Activated naive CD4-positive, alpha-beta T cell treated with anti-CD3 and anti-CD28 coated beads for 36 hours (primary cell): ENCODE results near the gene AP1M2. TPM values are rescaled to one million over a fixed set of nuclear protein-coding genes. Genes with fewer than 3 reads are reported as not detected.
"Not testable (repeated sequence)": the region's sequence is repeated elsewhere in the genome, so short reads cannot be mapped to it uniquely, and the experiment has no call there.

Experiments used
- CTCF ChIA-PET: fragments of 350-600 bp; sonication (Branson Sonifier 250); formaldehyde crosslinking; loops from one replicate; lab custom pipeline; 2021; ENCODE audit warnings: antibody characterized with exemption; lab: Charles Lee
- DNase-seq: peaks from one replicate; pipeline ENCODE4 v3.0.0-alpha.2; 2020
- H3K27ac Mint-ChIP-seq: one replicate; pipeline ENCODE4 v1.8.0; 2021; ENCODE audit warnings: mild to moderate bottlenecking, mixed read lengths
- H3K27me3 Mint-ChIP-seq: one replicate; pipeline ENCODE4 v1.8.0; 2021; ENCODE audit warnings: low read depth, mixed read lengths
- H3K36me3 Mint-ChIP-seq: one replicate; pipeline ENCODE4 v1.8.0; 2021; ENCODE audit warnings: low read depth, mixed read lengths
- H3K4me1 Mint-ChIP-seq: one replicate; pipeline ENCODE4 v1.8.0; 2021; ENCODE audit warnings: low read depth, mixed read lengths
- H3K4me3 Mint-ChIP-seq: one replicate; pipeline ENCODE4 v1.8.0; 2021; ENCODE audit warnings: mild to moderate bottlenecking, moderate library complexity, mixed read lengths
- H3K9me3 Mint-ChIP-seq: one replicate; pipeline ENCODE4 v1.8.0; 2021; ENCODE audit warnings: mixed read lengths
- intact Hi-C: fragments of 100-400 bp; cut with micrococcal nuclease; formaldehyde crosslinking; loops from one replicate; pipeline ENCODE4 v1.15.1; 2023
- total RNA-seq, 2 experiments: library from RNA; stranded (reverse); gene quantifications; one replicate each; pipeline ENCODE4 v1.2.3, GENCODE V29; 2021

The AP1M2 gene
- total RNA-seq, 2 experiments from 2014 or later: not detected

DNA sequence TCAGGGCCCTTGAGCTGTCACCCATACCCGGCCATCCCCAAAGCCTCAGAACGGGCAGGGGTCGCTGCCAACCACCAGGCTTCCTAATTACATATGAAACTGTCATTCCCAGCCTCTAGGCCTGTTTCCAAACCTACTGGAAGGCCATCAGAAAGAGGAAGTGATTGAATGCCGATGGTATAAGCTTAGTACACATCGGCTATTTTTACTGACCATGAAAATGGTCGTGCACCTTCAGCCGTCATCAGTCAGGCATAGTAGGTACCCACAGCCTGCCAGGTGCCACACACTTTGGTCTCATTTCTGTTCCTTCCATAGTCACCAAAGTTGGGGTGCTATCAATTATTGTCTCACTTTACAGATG, 31.5 kb downstream of the AP1M2 start:
- Mint-ChIP-seq H3K27me3 (no peaks in the 10 kb centered on the region), H3K9me3 (no peaks in the 10 kb centered on the region), H3K36me3 (peaks cover 55% of the 10 kb centered on the region), H3K27ac (peak overlapping the region; percentile 75), H3K4me3 (no peak overlapping the region), H3K4me1 (peaks cover 54% of the 10 kb centered on the region)
- CTCF ChIA-PET: interaction anchor here (1.2 to 1.8 kb wide), 2 partner anchors 14 to 144 kb away, joined by 4 to 5 read pairs; no protein-coding TSS in a partner anchor
- no peak for DNase-seq
- intact Hi-C loops: loop anchor here (1.0 kb wide), 1 partner anchor 10 kb away; no protein-coding TSS in a partner anchor

DNA sequence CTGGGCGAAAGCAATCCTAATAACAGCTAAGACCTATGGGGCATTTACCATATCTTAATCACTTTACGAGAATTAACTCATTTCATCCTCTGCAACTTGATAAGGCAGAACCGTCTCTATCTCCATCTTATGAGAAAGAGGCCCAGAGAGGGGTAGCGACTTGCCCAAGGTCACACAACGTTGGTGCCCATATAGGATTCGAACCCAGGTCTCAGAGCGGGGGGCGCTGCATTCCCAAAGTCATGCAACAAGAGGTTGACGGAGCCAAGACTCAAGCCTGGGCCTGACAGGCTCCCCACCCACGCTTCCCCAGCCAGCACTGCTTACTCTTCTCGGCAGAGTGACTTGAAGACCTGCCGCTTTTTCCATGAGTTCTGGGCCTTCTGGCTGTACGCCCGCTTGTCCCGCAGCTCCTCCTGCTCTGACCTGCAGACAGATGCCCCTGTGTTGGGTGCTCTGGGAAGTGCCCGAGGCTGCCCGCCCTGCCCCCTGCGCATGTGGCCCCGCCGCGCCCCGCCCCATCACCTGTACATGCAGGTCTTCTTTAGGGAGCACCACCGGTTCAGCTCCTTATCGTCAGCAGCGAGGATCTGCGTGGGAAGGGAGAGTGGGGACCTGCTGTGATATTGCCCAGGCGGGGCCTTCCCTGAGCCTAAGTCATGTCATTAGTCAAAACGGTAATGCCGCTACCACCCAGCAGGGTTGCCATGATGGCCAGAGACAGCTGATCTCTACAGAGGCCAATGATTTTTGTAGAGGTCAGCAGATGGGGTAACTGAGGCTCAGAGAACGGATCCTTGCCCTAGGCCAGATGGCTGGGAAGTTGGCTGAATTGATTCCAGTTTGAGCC, 32.1 kb downstream of the AP1M2 start:
- no peak overlapping the region for H3K4me3 Mint-ChIP-seq
- intact Hi-C loops: loop anchor here (1.0 to 5.0 kb wide), 2 partner anchors 10 to 48 kb away; no protein-coding TSS in a partner anchor

GRCh38 chr19:10553943-10554381, 33.1 kb downstream of the AP1M2 start:
- H3K27me3 Mint-ChIP-seq: no peaks in the 10 kb centered on the region
- CTCF ChIA-PET: interaction anchor here (2.6 to 2.7 kb wide), 2 partner anchors 13 to 27 kb away, joined by 9 read pairs; partner anchors contain the start of gene KRI1
- no peaks in the 10 kb centered on the region for H3K9me3 Mint-ChIP-seq
- intact Hi-C loops: loop anchor here (5.0 kb wide), 1 partner anchor 47 kb away; no protein-coding TSS in a partner anchor
- DNase-seq: peak; percentile 57
- H3K4me3 Mint-ChIP-seq: peak overlapping the region; percentile 45
- H3K27ac Mint-ChIP-seq: peak overlapping the region; percentile 96
- peaks cover 42% of the 10 kb centered on the region for H3K36me3 Mint-ChIP-seq
- peaks cover 51% of the 10 kb centered on the region for H3K4me1 Mint-ChIP-seq

More for the DNA sequence above, 32.1 kb downstream of the AP1M2 start:
- CTCF ChIA-PET: interaction anchor here (0.6 to 1.8 kb wide), 3 partner anchors 14 to 145 kb away, joined by 3 to 5 read pairs (median 4); no protein-coding TSS in a partner anchor
- peaks cover 49% of the 10 kb centered on the region for H3K36me3 Mint-ChIP-seq
- peak overlapping the region; percentile 96 for H3K27ac Mint-ChIP-seq
- H3K4me1 Mint-ChIP-seq: peaks cover 54% of the 10 kb centered on the region
- no peaks in the 10 kb centered on the region for H3K27me3 Mint-ChIP-seq
- DNase-seq: peak; percentile 34
- no peaks in the 10 kb centered on the region for H3K9me3 Mint-ChIP-seq

DNA sequence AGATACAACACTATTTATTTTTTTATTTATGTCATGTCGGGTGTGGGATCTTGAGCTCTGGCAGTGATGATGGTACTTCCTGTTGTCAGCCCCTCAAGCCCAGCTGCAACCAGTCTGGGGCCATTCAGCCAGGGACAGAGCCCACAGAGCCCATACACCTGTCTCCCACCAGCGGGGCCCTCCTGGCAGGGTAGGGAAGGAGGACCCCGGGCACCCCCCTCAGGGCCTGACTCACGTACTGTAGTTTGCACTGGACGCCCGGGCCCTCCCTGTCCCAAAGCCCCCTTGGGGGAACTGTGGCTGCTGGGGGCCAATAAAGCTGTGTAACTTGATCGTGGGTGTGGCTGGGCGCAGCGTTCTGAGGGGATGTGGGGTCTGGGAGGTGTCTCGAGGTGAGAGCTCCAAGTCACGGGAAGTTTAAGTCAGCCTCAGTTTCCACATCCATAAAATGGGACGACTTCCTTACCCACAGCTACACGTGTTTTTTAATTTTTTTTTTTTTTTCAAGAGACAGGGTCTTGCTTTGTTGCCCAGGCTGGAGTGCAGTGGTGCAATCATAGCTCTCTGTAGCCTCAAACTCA, 33.9 kb downstream of the AP1M2 start:
- CTCF ChIA-PET: interaction anchor here (0.8 to 2.7 kb wide), 7 partner anchors 8 to 136 kb away, joined by 3 to 9 read pairs (median 4); partner anchors contain the start of gene KRI1
- no peak for DNase-seq
- H3K9me3 Mint-ChIP-seq: no peaks in the 10 kb centered on the region
- H3K4me1 Mint-ChIP-seq: peaks cover 49% of the 10 kb centered on the region
- H3K27ac Mint-ChIP-seq: peak overlapping the region; percentile 96
- H3K27me3 Mint-ChIP-seq: no peaks in the 10 kb centered on the region
- H3K36me3 Mint-ChIP-seq: peaks cover 38% of the 10 kb centered on the region
- no peak overlapping the region for H3K4me3 Mint-ChIP-seq
- intact Hi-C loops: loop anchor here (5.0 kb wide), 1 partner anchor 46 kb away; no protein-coding TSS in a partner anchor

GRCh38 chr19:10552510-10553053, 34.5 kb downstream of the AP1M2 start:
- Mint-ChIP-seq H3K36me3 (peaks cover 36% of the 10 kb centered on the region), H3K4me1 (peaks cover 45% of the 10 kb centered on the region), H3K9me3 (no peaks in the 10 kb centered on the region), H3K4me3 (no peak overlapping the region), H3K27me3 (no peaks in the 10 kb centered on the region), H3K27ac (peak overlapping the region; percentile 96)
- CTCF ChIA-PET: interaction anchor here (0.6 to 2.7 kb wide), 8 partner anchors 9 to 135 kb away, joined by 3 to 9 read pairs (median 5); partner anchors contain the start of gene KRI1
- intact Hi-C loops: loop anchor here (5.0 kb wide), 1 partner anchor 45 kb away; no protein-coding TSS in a partner anchor
- DNase-seq: peak; percentile 54

GRCh38 chr19:10551698-10552301, 35.3 kb downstream of the AP1M2 start:
- intact Hi-C loops: loop anchor here (5.0 kb wide), 1 partner anchor 44 kb away; no protein-coding TSS in a partner anchor
- Mint-ChIP-seq H3K9me3 (no peaks in the 10 kb centered on the region), H3K4me3 (no peak overlapping the region), H3K27ac (peak overlapping the region; percentile 46), H3K27me3 (no peaks in the 10 kb centered on the region), H3K36me3 (peaks cover 37% of the 10 kb centered on the region), H3K4me1 (peaks cover 45% of the 10 kb centered on the region)
- CTCF ChIA-PET: interaction anchor here (0.6 to 2.7 kb wide), 13 partner anchors 9 to 135 kb away, joined by 3 to 9 read pairs (median 4); partner anchors contain the start of gene KRI1
- peak; percentile 77 for DNase-seq

GRCh38 chr19:10551006-10551405, 36.1 kb downstream of the AP1M2 start:
- intact Hi-C loops: loop anchor here (5.0 kb wide), 1 partner anchor 44 kb away; no protein-coding TSS in a partner anchor
- H3K36me3 Mint-ChIP-seq: peaks cover 35% of the 10 kb centered on the region
- not testable (repeated sequence) for H3K27me3 Mint-ChIP-seq, H3K9me3 Mint-ChIP-seq, H3K4me3 Mint-ChIP-seq, DNase-seq
- H3K4me1 Mint-ChIP-seq: peaks cover 44% of the 10 kb centered on the region
- CTCF ChIA-PET: interaction anchor here (0.6 to 2.7 kb wide), 9 partner anchors 9 to 135 kb away, joined by 3 to 9 read pairs (median 3); no protein-coding TSS in a partner anchor
- peak overlapping the region; percentile 69 for H3K27ac Mint-ChIP-seq

DNA sequence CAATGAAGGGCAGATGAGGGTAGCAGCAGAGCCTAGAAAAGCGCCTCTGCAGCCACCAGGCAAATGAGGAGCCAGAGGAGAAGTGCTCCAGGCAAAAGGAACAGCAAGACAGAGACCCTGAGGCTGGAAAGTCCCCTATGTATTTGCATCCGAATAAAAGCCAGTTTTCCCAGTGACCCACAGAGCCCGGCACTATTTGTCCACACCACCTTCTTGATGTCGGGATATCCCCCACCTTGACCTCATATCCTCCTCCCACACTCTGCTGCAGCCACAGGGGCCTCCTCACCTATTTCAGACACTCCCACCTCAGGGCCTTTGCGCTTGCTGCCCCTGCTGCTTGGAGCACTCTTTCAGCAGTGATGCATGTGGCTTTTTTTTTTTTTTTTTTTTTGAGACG, 36.8 kb downstream of the AP1M2 start:
- no peak overlapping the region for H3K27ac Mint-ChIP-seq
- no peak overlapping the region for H3K4me3 Mint-ChIP-seq
- no peaks in the 10 kb centered on the region for H3K27me3 Mint-ChIP-seq
- DNase-seq: no peak
- H3K36me3 Mint-ChIP-seq: peaks cover 32% of the 10 kb centered on the region
- no peaks in the 10 kb centered on the region for H3K9me3 Mint-ChIP-seq
- CTCF ChIA-PET: interaction anchor here (1.8 kb wide), 1 partner anchor 13 kb away, joined by 4 read pairs; no protein-coding TSS in a partner anchor
- intact Hi-C loops: loop anchor here (5.0 kb wide), 1 partner anchor 43 kb away; no protein-coding TSS in a partner anchor
- peaks cover 37% of the 10 kb centered on the region for H3K4me1 Mint-ChIP-seq

GRCh38 chr19:10549733-10550132, 37.4 kb downstream of the AP1M2 start:
- H3K27me3 Mint-ChIP-seq: no peaks in the 10 kb centered on the region
- CTCF ChIA-PET: no interaction called here
- no peak for DNase-seq
- no peaks in the 10 kb centered on the region for H3K9me3 Mint-ChIP-seq
- H3K4me1 Mint-ChIP-seq: peaks cover 37% of the 10 kb centered on the region
- H3K27ac Mint-ChIP-seq: no peak overlapping the region
- H3K36me3 Mint-ChIP-seq: peaks cover 34% of the 10 kb centered on the region
- intact Hi-C loops: loop anchor here (5.0 kb wide), 1 partner anchor 42 kb away; no protein-coding TSS in a partner anchor
- H3K4me3 Mint-ChIP-seq: no peak overlapping the region

- H3K9me3 Mint-ChIP-seq: no peaks in the 10 kb centered on the region
- no peaks in the 10 kb centered on the region for H3K27me3 Mint-ChIP-seq
- no peak overlapping the region for H3K4me3 Mint-ChIP-seq
- no peak for DNase-seq
- peaks cover 30% of the 10 kb centered on the region for H3K36me3 Mint-ChIP-seq
- H3K4me1 Mint-ChIP-seq: peaks cover 33% of the 10 kb centered on the region
- CTCF ChIA-PET: interaction anchor here (1.0 kb wide), 1 partner anchor 13 kb away, joined by 3 read pairs; no protein-coding TSS in a partner anchor
- no peak overlapping the region for H3K27ac Mint-ChIP-seq
- intact Hi-C loops: no loop called here
Observed at GRCh38 chr19:10548746-10549276, 38.3 kb downstream of the AP1M2 start.

DNA sequence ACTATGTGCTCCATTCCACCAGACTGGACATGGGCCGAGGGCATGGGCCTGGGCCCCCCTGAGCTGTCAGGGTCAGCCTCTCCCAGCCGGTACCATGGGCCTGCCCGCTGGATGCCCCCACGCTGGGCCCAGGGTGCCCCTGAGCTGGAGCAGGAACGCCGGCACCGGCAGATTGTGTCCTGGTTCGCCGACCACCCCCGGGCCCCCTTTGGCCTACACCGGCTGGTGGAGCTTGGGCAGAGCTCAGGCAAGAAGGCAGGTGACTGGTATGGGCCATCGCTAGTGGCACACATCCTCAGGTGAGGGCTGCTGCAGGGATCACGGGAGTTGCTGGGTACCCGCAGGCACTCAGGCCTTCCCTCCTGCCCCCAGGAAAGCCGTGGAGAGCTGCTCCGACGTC, 40.3 kb downstream of the AP1M2 start:
- intact Hi-C loops: no loop called here
- H3K27ac Mint-ChIP-seq: no peak overlapping the region
- no peak for DNase-seq
- no peak overlapping the region for H3K4me3 Mint-ChIP-seq
- H3K27me3 Mint-ChIP-seq: no peaks in the 10 kb centered on the region
- no peaks in the 10 kb centered on the region for H3K9me3 Mint-ChIP-seq
- H3K4me1 Mint-ChIP-seq: peaks cover 19% of the 10 kb centered on the region
- H3K36me3 Mint-ChIP-seq: peaks cover 11% of the 10 kb centered on the region
- CTCF ChIA-PET: interaction anchor here (0.7 to 1.3 kb wide), 2 partner anchors 15 to 37 kb away, joined by 3 to 4 read pairs; no protein-coding TSS in a partner anchor
